ENCODE results near the gene TEX35. TPM values are rescaled to one million over a fixed set of nuclear protein-coding genes. Genes with fewer than 3 reads are reported as not detected.
A peak's percentile ranks its signal among the peaks of the same experiment; 100 is the strongest.

Gene TEX35
- total RNA-seq, 2 donors from 2014 or later = not detected

GRCh38 chr1:178504286-178504685, 8.6 kb upstream of the TEX35 start:
- H3K9me3 Mint-ChIP-seq = no peaks in the 10 kb centered on the region
- H3K27ac ChIP-seq (ENCODE audit: low read depth, low read length) = no peak overlapping the region
- no peaks in the 10 kb centered on the region for H3K36me3 Mint-ChIP-seq (ENCODE audit: low read depth)
- no peaks in the 10 kb centered on the region for H3K9me3 ChIP-seq (ENCODE audit: control insufficient read depth, low read length)
- peaks cover 16% of the 10 kb centered on the region for H3K4me1 Mint-ChIP-seq
- H3K4me3 Mint-ChIP-seq = no peak overlapping the region
- 93 to 96% methylated on average over 4 of the region's 4 CpGs for WGBS, 2 experiments (ENCODE audit: insufficient coverage in 1 of 2, insufficient read length in 1 of 2)
- no peak overlapping the region for H3K27ac Mint-ChIP-seq
- no peak overlapping the region for H3K9ac ChIP-seq (ENCODE audit: extremely low read depth, low read length, poor library complexity, severe bottlenecking)
- H3K27me3 Mint-ChIP-seq (ENCODE audit: insufficient read depth) = peaks cover 45% of the 10 kb centered on the region
- H3K4me1 ChIP-seq (ENCODE audit: control insufficient read depth, insufficient read depth, low read length) = peaks cover 5% of the 10 kb centered on the region
- H3K4me3 ChIP-seq (ENCODE audit: low read length) = no peak overlapping the region
- TF ChIP-seq CTCF (conservative IDR thresholded peaks at IDR 0.05) = no peak
- no peaks in the 10 kb centered on the region for H3K36me3 ChIP-seq (ENCODE audit: control insufficient read depth, insufficient read depth, low read length)
- DNase-seq = peak; percentile 34
- peaks cover 56% of the 10 kb centered on the region for H3K27me3 ChIP-seq (ENCODE audit: control insufficient read depth, insufficient read depth, low read length, poor library complexity, severe bottlenecking)

DNA sequence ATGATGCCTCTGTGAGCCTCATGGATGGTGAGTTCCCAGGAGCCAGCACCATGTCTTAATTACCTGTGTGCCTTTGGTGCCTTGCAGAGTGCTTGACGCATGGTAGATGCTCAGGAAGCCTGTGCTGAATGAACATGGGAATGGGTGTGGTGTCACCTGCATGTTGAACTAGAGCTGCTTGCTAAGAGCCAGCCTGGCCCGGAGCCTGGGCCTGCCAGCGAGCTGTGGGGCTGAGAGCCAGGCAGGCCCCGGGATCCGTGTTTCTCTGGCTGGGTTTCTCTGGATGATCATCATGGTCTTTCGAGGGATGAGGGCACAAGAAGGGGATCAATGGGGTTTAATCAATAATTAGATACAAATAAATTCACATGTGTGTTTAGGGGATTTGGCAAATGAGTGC, 6.7 kb upstream of the TEX35 start:
- no peak for TF ChIP-seq CTCF (conservative IDR thresholded peaks at IDR 0.05)
- no peak for DNase-seq
- Histone ChIP-seq H3K9me3 (ENCODE audit: control insufficient read depth, low read length) (no peaks in the 10 kb centered on the region), H3K27ac (ENCODE audit: low read depth, low read length) (no peak overlapping the region), H3K4me1 (ENCODE audit: control insufficient read depth, insufficient read depth, low read length) (peaks cover 5% of the 10 kb centered on the region), H3K27me3 (ENCODE audit: control insufficient read depth, insufficient read depth, low read length, poor library complexity, severe bottlenecking) (peaks cover 66% of the 10 kb centered on the region), H3K36me3 (ENCODE audit: control insufficient read depth, insufficient read depth, low read length) (no peaks in the 10 kb centered on the region), H3K9ac (ENCODE audit: extremely low read depth, low read length, poor library complexity, severe bottlenecking) (no peak overlapping the region), H3K4me3 (ENCODE audit: low read length) (no peak overlapping the region)
- Mint-ChIP-seq H3K4me1 (peaks cover 10% of the 10 kb centered on the region), H3K27me3 (ENCODE audit: insufficient read depth) (peaks cover 45% of the 10 kb centered on the region), H3K9me3 (no peaks in the 10 kb centered on the region), H3K36me3 (ENCODE audit: low read depth) (no peaks in the 10 kb centered on the region), H3K4me3 (no peak overlapping the region), H3K27ac (no peak overlapping the region)
- 95 to 98% methylated on average over 3 to 6 of the region's 6 CpGs for WGBS, 2 experiments (ENCODE audit: insufficient coverage in 1 of 2, insufficient read length in 1 of 2)

DNA sequence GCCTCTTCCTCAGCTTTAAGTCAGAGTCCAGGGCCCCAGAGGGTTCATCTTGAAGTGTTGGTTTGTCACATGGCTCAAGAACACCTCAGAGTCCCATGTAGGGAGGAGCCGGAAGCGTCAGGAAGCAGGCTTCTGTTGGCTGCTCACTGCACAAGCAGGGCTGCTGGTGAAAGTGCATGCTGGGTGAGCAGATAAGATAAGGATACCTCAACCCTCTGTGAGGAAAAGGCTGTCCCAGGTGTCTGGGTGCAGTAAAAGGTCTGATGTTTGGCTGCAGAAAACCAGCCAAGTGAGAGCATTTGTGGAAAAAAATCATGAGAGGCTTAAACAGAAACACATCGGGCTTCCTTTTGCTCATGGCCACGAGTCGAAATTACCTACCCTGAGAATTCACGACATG, 6.2 kb upstream of the TEX35 start:
- Mint-ChIP-seq H3K36me3 (ENCODE audit: low read depth) (no peaks in the 10 kb centered on the region), H3K4me1 (peaks cover 9% of the 10 kb centered on the region), H3K27ac (no peak overlapping the region), H3K27me3 (ENCODE audit: insufficient read depth) (peaks cover 45% of the 10 kb centered on the region), H3K9me3 (no peaks in the 10 kb centered on the region), H3K4me3 (no peak overlapping the region)
- Histone ChIP-seq H3K4me1 (ENCODE audit: control insufficient read depth, insufficient read depth, low read length) (peaks cover 5% of the 10 kb centered on the region), H3K9ac (ENCODE audit: extremely low read depth, low read length, poor library complexity, severe bottlenecking) (no peak overlapping the region), H3K27ac (ENCODE audit: low read depth, low read length) (no peak overlapping the region), H3K9me3 (ENCODE audit: control insufficient read depth, low read length) (no peaks in the 10 kb centered on the region), H3K36me3 (ENCODE audit: control insufficient read depth, insufficient read depth, low read length) (no peaks in the 10 kb centered on the region), H3K4me3 (ENCODE audit: low read length) (no peak overlapping the region), H3K27me3 (ENCODE audit: control insufficient read depth, insufficient read depth, low read length, poor library complexity, severe bottlenecking) (peaks cover 66% of the 10 kb centered on the region)
- DNase-seq = peak; percentile 73
- 81% methylated on average over 6 of the region's 6 CpGs for whole genome bisulfite sequencing, 2 experiments (ENCODE audit: insufficient coverage in 1 of 2, insufficient read length in 1 of 2)
- TF ChIP-seq CTCF (conservative IDR thresholded peaks at IDR 0.05) = no peak
